Measurements from ENCODE around the gene LRP4. TPM values are rescaled to one million over a fixed set of nuclear protein-coding genes. Genes with fewer than 3 reads are reported as not detected.

LRP4 gene
- total and polyA plus RNA-seq, 2 donors from 2014 or later: 1.8 to 3.7 TPM

- Histone ChIP-seq H3K4me1 (ENCODE audit: control insufficient read depth in 2 of 3, insufficient read depth in 2 of 3, low read depth in 1 of 3, low read length in 3 of 3) (peaks cover 0 to 5% (median 0%) of the 10 kb centered on the region in 3 donors), H3K36me3 (ENCODE audit: control insufficient read depth in 2 of 3, insufficient read depth in 3 of 3, low read length in 3 of 3) (no peaks in the 10 kb centered on the region), H3K27ac (ENCODE audit: low read depth in 2 of 2, low read length in 2 of 2) (no peak overlapping the region), H3K4me3 (ENCODE audit: low read length in 3 of 3) (no peak overlapping the region), H3K27me3 (ENCODE audit: control insufficient read depth, insufficient read depth, low read length) (no peaks in the 10 kb centered on the region), H3K9me3 (ENCODE audit: control insufficient read depth in 2 of 3, insufficient read depth in 1 of 3, low read length in 3 of 3) (no peaks in the 10 kb centered on the region), H3K9ac (ENCODE audit: low read length in 3 of 3) (no peak overlapping the region)
- DNase-seq: no peak
- no peak for FAIRE-seq
- TF ChIP-seq, protein P1, sequence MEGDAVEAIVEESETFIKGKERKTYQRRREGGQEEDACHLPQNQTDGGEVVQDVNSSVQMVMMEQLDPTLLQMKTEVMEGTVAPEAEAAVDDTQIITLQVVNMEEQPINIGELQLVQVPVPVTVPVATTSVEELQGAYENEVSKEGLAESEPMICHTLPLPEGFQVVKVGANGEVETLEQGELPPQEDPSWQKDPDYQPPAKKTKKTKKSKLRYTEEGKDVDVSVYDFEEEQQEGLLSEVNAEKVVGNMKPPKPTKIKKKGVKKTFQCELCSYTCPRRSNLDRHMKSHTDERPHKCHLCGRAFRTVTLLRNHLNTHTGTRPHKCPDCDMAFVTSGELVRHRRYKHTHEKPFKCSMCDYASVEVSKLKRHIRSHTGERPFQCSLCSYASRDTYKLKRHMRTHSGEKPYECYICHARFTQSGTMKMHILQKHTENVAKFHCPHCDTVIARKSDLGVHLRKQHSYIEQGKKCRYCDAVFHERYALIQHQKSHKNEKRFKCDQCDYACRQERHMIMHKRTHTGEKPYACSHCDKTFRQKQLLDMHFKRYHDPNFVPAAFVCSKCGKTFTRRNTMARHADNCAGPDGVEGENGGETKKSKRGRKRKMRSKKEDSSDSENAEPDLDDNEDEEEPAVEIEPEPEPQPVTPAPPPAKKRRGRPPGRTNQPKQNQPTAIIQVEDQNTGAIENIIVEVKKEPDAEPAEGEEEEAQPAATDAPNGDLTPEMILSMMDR (IDR thresholded peaks at IDR 0.05; ENCODE audit: borderline replicate concordance, extremely low read depth, insufficient read depth): no peak
- intact Hi-C loops (cut with DNase I): no loop called here
These were observed 30.2 kb upstream of the LRP4 start for GRCh38 chr11:46948378-46949131.

GRCh38 chr11:46947399-46948077 is 29.2 kb upstream of the LRP4 start:
- intact Hi-C loops (cut with DNase I): no loop called here
- TF ChIP-seq, protein P1 (IDR thresholded peaks at IDR 0.05; ENCODE audit: borderline replicate concordance, extremely low read depth, insufficient read depth): no peak
- no peak for FAIRE-seq
- H3K4me1 ChIP-seq (ENCODE audit: control insufficient read depth in 2 of 3, insufficient read depth in 2 of 3, low read depth in 1 of 3, low read length in 3 of 3): peaks cover 0 to 5% (median 0%) of the 10 kb centered on the region in 3 donors
- H3K36me3 ChIP-seq (ENCODE audit: control insufficient read depth in 2 of 3, insufficient read depth in 3 of 3, low read length in 3 of 3): no peaks in the 10 kb centered on the region
- no peak overlapping the region for H3K27ac ChIP-seq (ENCODE audit: low read depth in 2 of 2, low read length in 2 of 2)
- no peaks in the 10 kb centered on the region for H3K9me3 ChIP-seq (ENCODE audit: control insufficient read depth in 2 of 3, insufficient read depth in 1 of 3, low read length in 3 of 3)
- H3K4me3 ChIP-seq (ENCODE audit: low read length in 3 of 3): no peak overlapping the region
- no peaks in the 10 kb centered on the region for H3K27me3 ChIP-seq (ENCODE audit: control insufficient read depth, insufficient read depth, low read length)
- H3K9ac ChIP-seq (ENCODE audit: low read length in 3 of 3): no peak overlapping the region
- no peak for DNase-seq

DNA sequence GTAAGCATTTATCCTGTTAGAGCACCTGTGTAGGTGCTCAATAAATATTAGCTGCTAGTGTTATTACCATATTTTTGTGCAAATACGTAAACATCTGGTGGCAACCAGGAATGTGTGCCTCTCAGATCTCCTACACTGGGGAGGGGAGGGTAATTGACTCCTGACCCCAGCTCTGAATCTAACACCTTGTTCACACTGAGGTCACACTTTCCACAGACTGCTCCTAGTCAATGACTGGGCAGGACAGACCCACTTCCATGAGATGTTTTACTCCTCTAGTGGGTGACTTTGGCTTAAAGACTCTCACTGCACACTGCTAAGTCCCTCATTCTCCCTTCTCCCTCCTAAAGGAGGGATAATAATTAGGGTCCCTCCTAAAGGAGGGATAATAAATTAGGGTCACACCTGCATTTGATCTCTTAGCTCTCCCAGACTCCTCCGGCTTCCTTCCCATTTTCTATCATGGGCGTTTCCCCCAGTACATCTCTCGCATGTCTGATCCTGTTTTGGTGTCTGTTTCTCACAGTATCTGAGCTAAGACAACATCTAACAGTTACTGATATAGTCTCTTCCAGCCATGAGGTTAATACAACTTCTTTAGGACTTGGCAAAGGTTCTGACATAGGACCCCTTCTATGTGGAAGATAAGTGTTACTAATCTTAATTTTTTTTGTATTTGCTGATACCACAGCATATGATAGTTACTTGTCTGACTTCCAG is 26.2 kb upstream of the LRP4 start:
- intact Hi-C loops (cut with DNase I): no loop called here
- no peak overlapping the region for H3K9ac ChIP-seq (ENCODE audit: low read length in 3 of 3)
- TF ChIP-seq, protein P1 (IDR thresholded peaks at IDR 0.05; ENCODE audit: borderline replicate concordance, extremely low read depth, insufficient read depth): no peak
- H3K27me3 ChIP-seq (ENCODE audit: control insufficient read depth, insufficient read depth, low read length): no peaks in the 10 kb centered on the region
- FAIRE-seq: no peak
- H3K4me3 ChIP-seq (ENCODE audit: low read length in 3 of 3): no peak overlapping the region
- no peaks in the 10 kb centered on the region for H3K9me3 ChIP-seq (ENCODE audit: control insufficient read depth in 2 of 3, insufficient read depth in 1 of 3, low read length in 3 of 3)
- peaks cover 0 to 5% (median 0%) of the 10 kb centered on the region in 3 donors for H3K4me1 ChIP-seq (ENCODE audit: control insufficient read depth in 2 of 3, insufficient read depth in 2 of 3, low read depth in 1 of 3, low read length in 3 of 3)
- H3K36me3 ChIP-seq (ENCODE audit: control insufficient read depth in 2 of 3, insufficient read depth in 3 of 3, low read length in 3 of 3): no peaks in the 10 kb centered on the region
- DNase-seq: no peak
- H3K27ac ChIP-seq (ENCODE audit: low read depth in 2 of 2, low read length in 2 of 2): no peak overlapping the region

Data from kidney (tissue), 14 donors.